Stomach smooth muscle (tissue), 2 donors: ENCODE data around the gene ACOXL.

ENCODE experiments used
- H3K27ac ChIP-seq: one replicate; pipeline ENCODE4 v1.7.0; 2013; ENCODE audit warnings: mild to moderate bottlenecking, low read length, inconsistent platforms
- H3K27me3 ChIP-seq, 2 donors: one replicate each; pipeline ENCODE4 v1.7.0; 2013; ENCODE audit warnings: low read length in 2 of 2; ENCODE audit not compliant: insufficient read depth in 2 of 2, control insufficient read depth in 1 of 2
- H3K36me3 ChIP-seq, 2 donors: one replicate each; pipeline ENCODE4 v1.7.0; 2013; ENCODE audit warnings: low read length in 2 of 2; ENCODE audit not compliant: control insufficient read depth in 2 of 2, insufficient read depth in 2 of 2
- H3K4me1 ChIP-seq: one replicate; pipeline ENCODE4 v1.7.0; 2013; ENCODE audit warnings: low read length; ENCODE audit not compliant: control insufficient read depth, insufficient read depth
- H3K4me3 ChIP-seq, 2 donors: one replicate each; pipeline ENCODE4 v1.7.0; 2013; ENCODE audit warnings: low read length in 2 of 2
- H3K9ac ChIP-seq, 2 donors: one replicate each; pipeline ENCODE4 v1.7.0; 2013; ENCODE audit warnings: low read length in 2 of 2, mild to moderate bottlenecking in 1 of 2
- H3K9me3 ChIP-seq, 2 donors: one replicate each; pipeline ENCODE4 v1.7.0; 2013; ENCODE audit warnings: low read length in 2 of 2; ENCODE audit not compliant: control insufficient read depth in 2 of 2
- donor health status: healthy.
- donor health status: Pancreatic carcinoma.

The ACOXL gene

DNA sequence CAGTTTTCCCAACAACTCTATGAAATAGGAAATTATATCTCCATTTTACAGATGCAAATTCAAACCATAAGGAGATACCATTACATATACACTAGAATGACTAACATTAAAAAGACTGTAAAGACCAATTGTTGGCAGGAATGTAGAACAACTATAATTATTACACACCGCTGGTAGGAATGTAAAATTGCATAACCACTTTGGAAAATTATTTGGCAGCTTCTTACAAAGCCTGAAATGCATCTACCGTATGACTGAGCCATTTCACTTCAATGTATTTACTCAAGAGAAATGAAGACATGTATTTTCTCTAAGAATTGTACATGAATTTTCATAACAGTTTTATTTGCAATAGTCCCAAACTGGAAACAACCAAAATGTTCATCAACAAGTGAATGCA is 199.3 kb downstream of the ACOXL start:
- Histone ChIP-seq H3K27ac (no peak overlapping the region), H3K9ac (no peak overlapping the region), H3K4me1 (no peaks in the 10 kb centered on the region), H3K36me3 (no peaks in the 10 kb centered on the region), H3K27me3 (no peaks in the 10 kb centered on the region), H3K9me3 (no peaks in the 10 kb centered on the region), H3K4me3 (no peak overlapping the region)

DNA sequence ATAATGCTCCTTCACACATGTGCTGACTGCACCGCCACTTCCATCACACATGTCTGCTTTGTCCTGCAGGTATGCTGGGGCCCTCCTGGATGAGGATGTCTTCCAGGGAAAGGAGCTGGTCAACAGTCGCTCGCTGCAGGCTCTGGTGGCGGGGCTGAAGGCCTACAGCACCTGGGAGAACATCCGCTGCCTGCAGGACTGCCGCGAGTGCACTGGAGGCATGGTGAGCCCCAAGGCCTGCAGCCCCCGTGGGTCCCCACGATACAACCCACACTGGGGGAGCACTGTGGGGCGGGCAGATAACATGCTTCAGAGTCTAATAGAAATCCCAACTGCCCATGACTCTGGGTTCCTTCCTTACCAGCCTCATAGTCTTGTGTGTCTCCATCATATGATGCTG is 201.0 kb downstream of the ACOXL start:
- no peak overlapping the region for H3K27ac ChIP-seq
- H3K9ac ChIP-seq, result no peak overlapping the region
- no peaks in the 10 kb centered on the region for H3K4me1 ChIP-seq
- no peaks in the 10 kb centered on the region for H3K36me3 ChIP-seq
- H3K4me3 ChIP-seq, result no peak overlapping the region
- H3K27me3 ChIP-seq, result peaks cover 0 to 2% of the 10 kb centered on the region in 2 donors
- H3K9me3 ChIP-seq, result no peaks in the 10 kb centered on the region

DNA sequence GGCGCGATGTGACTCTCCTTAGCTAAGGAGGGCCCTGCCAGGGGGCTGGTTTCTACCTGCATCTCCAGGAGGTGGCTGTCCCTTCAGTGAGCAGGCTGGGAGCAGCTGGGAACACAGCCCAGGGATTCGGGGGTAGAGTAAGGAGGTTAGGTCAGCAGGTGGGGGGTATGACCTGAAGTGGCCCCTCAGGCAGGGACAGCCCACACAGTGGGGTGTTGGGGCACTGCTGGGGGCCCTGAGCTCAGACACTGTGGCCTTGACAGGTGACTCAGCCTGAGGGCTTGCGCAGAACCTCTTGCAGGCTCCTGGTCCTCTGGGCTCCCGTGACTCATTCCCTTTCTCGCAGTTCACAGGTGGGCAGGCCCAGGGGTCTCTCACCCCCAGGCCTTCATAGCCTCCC is 202.6 kb downstream of the ACOXL start:
- H3K9ac ChIP-seq, result no peak overlapping the region
- H3K36me3 ChIP-seq, result no peaks in the 10 kb centered on the region
- H3K27me3 ChIP-seq, result peaks cover 0 to 2% of the 10 kb centered on the region in 2 donors
- no peaks in the 10 kb centered on the region for H3K9me3 ChIP-seq
- no peaks in the 10 kb centered on the region for H3K4me1 ChIP-seq
- no peak overlapping the region for H3K27ac ChIP-seq
- no peak overlapping the region for H3K4me3 ChIP-seq

DNA sequence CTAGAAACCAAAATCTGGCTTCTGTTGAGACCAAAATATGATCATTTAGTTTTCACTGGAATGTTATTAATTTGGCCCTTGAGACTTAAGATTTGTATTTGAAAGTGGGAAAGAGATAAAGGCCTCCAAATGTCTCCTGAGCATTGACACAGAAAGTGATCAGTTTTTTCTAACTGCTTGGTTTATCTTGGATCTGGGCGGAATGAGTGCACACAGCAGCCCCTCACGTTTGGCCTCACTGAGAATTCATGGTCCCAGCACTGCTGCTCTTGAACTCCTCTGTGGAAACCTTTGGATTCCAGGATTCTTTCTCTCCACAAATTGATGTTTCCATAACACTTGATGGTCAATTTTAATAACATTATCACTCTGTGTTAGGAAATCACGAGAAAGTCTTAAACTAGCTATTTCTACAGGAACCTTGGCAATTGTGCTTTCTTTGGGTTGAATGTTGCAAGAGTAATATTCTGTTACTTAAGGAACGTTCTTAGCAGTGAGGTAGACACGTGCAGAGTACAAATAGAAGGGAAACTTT is 208.1 kb downstream of the ACOXL start:
- Histone ChIP-seq H3K9me3 (no peaks in the 10 kb centered on the region), H3K27ac (no peak overlapping the region), H3K27me3 (peaks cover 0 to 2% of the 10 kb centered on the region in 2 donors)

DNA sequence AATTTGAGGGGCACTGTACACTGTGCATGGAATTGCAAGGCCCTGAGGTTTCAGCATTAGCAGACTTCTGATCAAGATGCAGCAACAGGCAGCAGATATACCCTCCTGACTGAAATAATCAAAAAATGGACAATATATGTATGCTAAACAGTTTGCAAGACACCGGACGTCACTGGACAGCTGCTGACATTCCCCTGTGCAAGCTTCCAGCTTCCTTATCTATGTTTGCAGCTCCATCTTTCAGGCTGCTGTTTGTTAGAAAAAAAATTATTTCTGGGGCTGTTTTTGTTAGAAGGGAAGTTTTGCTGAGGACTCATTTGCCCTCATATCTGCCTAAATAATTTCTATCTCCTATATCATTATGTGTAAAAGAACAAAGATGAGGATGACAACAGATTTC is 208.9 kb downstream of the ACOXL start:
- Histone ChIP-seq H3K9ac (no peak overlapping the region), H3K9me3 (no peaks in the 10 kb centered on the region), H3K4me3 (no peak overlapping the region), H3K36me3 (no peaks in the 10 kb centered on the region), H3K27me3 (peaks cover 0 to 2% of the 10 kb centered on the region in 2 donors), H3K4me1 (no peaks in the 10 kb centered on the region), H3K27ac (no peak overlapping the region)

More for the DNA sequence above, 208.1 kb downstream of the ACOXL start:
- no peak overlapping the region for H3K9ac ChIP-seq
- no peaks in the 10 kb centered on the region for H3K36me3 ChIP-seq
- H3K4me1 ChIP-seq, result no peaks in the 10 kb centered on the region
- no peak overlapping the region for H3K4me3 ChIP-seq

DNA sequence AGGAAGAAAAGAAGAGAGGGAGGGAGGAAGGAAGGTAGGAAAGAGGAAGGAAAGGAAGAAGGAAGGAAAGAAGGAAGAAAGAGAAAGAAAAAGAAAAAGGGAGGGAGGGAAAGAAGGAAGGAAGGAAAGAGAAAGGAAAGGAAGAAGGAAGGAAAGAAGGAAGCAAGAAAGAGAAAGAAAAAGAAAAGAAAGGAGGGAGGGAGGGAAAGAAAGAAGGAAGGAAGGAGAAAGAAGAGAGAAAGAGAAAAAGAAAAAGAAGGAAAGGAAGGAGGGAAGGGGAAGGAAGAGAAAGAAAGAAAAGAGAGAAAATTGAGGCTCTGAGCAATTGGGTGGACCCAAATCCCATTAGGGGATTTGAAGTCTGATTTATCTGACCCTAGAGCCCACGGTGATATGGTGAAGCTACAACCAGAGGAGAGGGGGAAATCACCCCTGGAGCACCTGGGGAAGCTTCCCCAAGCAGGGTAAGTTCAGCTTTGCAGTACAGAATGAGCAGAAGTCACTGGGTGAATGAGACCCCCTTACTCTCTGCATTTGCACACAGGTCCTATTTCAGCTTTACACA is 210.8 kb downstream of the ACOXL start:
- Histone ChIP-seq H3K36me3 (no peaks in the 10 kb centered on the region), H3K9me3 (no peaks in the 10 kb centered on the region), H3K9ac (no peak overlapping the region), H3K27me3 (peaks cover 0 to 2% of the 10 kb centered on the region in 2 donors), H3K27ac (no peak overlapping the region), H3K4me1 (peaks cover 2% of the 10 kb centered on the region), H3K4me3 (no peak overlapping the region)

DNA sequence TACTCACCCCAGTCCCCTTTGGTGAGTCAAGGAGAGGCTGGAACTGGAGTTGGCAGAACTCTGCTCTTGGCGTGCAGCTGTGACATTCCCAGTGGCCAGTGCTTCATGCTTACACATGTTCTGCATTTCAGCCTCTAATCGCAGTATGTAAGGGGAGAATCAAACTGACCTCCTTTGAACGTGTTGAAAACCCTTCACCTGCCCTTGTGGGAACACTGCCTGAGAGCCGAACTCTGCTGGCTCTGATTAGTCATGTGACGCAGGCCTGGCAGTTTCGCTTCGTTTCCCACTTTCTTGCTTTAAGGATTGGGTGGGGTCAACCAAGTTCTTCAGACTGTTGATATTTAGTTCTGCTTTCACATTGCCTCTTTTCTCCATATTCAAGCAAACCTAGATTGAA is 214.5 kb downstream of the ACOXL start:
- Histone ChIP-seq H3K4me1 (peaks cover 3% of the 10 kb centered on the region), H3K9me3 (no peaks in the 10 kb centered on the region), H3K4me3 (no peak overlapping the region), H3K36me3 (no peaks in the 10 kb centered on the region), H3K27ac (no peak overlapping the region), H3K27me3 (no peaks in the 10 kb centered on the region), H3K9ac (no peak overlapping the region)

DNA sequence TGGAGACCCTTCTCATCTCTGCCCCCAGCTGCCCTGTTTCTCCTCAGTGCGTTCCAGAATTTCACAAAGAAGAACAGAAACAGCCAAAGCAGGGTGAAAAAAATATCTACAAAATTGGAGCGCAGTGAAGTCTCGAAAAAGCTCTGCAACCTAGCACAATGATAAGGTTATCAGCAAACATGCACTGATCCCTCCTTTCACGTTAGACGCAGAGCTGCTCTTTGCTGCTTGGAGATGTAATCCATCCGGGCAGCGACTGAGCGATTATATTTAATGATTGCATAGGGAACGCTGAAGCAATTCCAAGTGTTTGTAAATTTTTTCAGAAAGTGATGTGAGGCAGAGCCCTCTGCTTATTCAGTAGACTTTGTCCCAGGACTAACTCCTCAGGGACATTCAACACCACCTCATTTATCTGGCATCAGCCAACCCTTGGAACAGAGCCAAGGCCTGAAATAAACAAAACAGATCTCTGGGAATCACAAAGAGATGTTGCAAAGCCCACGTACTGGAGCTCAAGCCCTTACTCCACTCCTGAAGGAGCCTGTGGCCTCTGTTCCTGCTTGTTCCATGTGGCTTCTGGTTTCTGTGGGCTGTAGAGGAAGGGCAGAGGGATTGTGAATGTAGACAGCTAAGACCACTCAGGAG is 215.8 kb downstream of the ACOXL start:
- Histone ChIP-seq H3K27ac (no peak overlapping the region), H3K4me1 (peaks cover 3% of the 10 kb centered on the region), H3K36me3 (no peaks in the 10 kb centered on the region), H3K27me3 (no peaks in the 10 kb centered on the region), H3K9me3 (no peaks in the 10 kb centered on the region), H3K9ac (no peak overlapping the region), H3K4me3 (no peak overlapping the region)

DNA sequence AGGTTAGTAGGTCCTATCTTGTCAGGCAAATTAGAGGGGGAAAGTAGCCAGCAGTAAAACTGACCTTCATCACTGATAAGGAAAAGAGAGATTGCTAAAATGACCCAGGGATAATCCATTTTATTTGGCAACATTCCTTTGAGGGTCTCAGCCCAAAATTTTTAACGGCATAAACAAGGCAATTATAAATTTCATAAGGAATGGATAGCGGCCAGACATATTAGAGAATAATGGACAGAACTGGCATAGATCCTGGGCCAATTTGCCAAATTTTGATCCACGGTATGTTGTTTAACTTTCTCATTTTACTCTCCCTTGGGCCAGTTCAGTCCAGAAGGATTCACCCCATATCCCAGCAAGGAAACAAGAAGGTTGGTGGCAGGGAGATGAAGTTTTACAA is 217.9 kb downstream of the ACOXL start:
- H3K4me1 ChIP-seq, result peaks cover 3% of the 10 kb centered on the region
- no peaks in the 10 kb centered on the region for H3K9me3 ChIP-seq
- H3K4me3 ChIP-seq, result no peak overlapping the region
- no peaks in the 10 kb centered on the region for H3K36me3 ChIP-seq
- no peaks in the 10 kb centered on the region for H3K27me3 ChIP-seq
- H3K27ac ChIP-seq, result no peak overlapping the region
- H3K9ac ChIP-seq, result no peak overlapping the region

DNA sequence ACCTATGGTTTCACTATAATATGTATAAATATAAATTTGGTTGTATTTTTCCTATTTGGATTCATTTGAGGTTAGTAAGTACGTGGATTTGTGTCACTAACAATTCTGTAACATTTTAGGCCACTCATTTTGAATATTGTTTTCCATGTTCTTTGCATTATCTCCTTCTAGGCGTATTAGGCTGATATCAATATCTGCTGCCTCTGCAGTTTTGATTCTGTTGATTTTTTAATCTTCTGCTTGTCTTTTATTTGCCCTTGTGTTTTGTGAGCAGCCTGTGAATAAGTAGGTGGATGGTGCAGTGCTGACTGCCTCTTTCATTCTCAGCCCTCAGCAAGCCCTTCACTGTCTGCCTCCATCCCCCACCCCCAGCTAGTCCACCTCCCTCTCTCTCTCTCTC is 222.7 kb downstream of the ACOXL start:
- no peaks in the 10 kb centered on the region for H3K9me3 ChIP-seq
- H3K9ac ChIP-seq, result no peak overlapping the region
- H3K4me1 ChIP-seq, result no peaks in the 10 kb centered on the region
- no peaks in the 10 kb centered on the region for H3K36me3 ChIP-seq
- no peak overlapping the region for H3K4me3 ChIP-seq
- H3K27me3 ChIP-seq, result peaks cover 0 to 3% of the 10 kb centered on the region in 2 donors
- no peak overlapping the region for H3K27ac ChIP-seq

DNA sequence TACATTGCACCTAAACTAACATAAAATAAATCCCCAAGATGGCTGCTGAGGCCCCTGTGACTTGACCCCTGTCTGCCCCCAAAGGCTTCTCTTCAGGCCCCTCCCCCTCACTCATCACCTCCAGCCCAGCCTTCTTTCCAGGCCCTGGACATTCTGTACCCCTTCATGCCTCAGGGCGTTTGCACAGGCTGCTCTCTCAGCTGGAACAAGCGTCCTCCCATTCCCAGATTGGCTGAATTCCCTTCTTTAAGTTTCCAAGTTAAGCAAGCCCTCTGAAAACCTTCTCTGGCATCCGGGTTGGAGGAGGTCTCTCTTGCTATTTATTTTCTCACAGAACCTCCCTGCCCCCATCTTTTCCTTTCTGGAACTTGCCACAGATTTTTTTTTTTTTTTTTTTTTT is 223.2 kb downstream of the ACOXL start:
- Histone ChIP-seq H3K4me3 (no peak overlapping the region), H3K36me3 (no peaks in the 10 kb centered on the region)

More for the DNA sequence above, 223.2 kb downstream of the ACOXL start:
- peaks cover 0 to 3% of the 10 kb centered on the region in 2 donors for H3K27me3 ChIP-seq
- no peaks in the 10 kb centered on the region for H3K4me1 ChIP-seq
- no peak overlapping the region for H3K27ac ChIP-seq
- H3K9me3 ChIP-seq, result no peaks in the 10 kb centered on the region
- H3K9ac ChIP-seq, result no peak overlapping the region
